Tibial artery (tissue), 4 donors: ENCODE results near the gene CRBN.

Experiments used
- DNase-seq, 2 donors: peaks; one replicate each; pipeline ENCODE4 v3.0.0-alpha.2; 2019
- H3K27ac ChIP-seq, 2 donors: fragments of 200-600 bp; sonication (generic) in 1 of 2; 1 replicate in 1 of 2; 2 replicates in 1 of 2; pipeline ENCODE4 v1.5.1; 2018 to 2019; ENCODE audit warnings: mild to moderate bottlenecking in 1 of 2
- H3K27me3 ChIP-seq, 2 donors: fragments of 200-600 bp; sonication (generic) in 1 of 2; one replicate each; pipeline versions ENCODE4 v1.5.1 to v1.6.0; 2016 to 2019
- H3K36me3 ChIP-seq, 3 donors: fragments of 200-600 bp; sonication (generic) in 2 of 3; one replicate each; pipeline ENCODE4 v1.5.1; 2016 to 2019; ENCODE audit warnings: mild to moderate bottlenecking in 2 of 3
- H3K4me1 ChIP-seq, 4 donors: fragments of 200-600 bp; sonication (generic) in 2 of 4; 1 replicate in 3 of 4; 2 replicates in 1 of 4; pipeline ENCODE4 v1.5.1; 2016 to 2019
- H3K4me3 ChIP-seq, 2 donors: fragments of 200-600 bp; sonication (generic) in 1 of 2; 1 replicate in 1 of 2; 2 replicates in 1 of 2; pipeline ENCODE4 v1.5.1; 2018 to 2019; ENCODE audit warnings: mild to moderate bottlenecking in 2 of 2
- H3K9me3 ChIP-seq, 3 donors: fragments of 200-600 bp; sonication (generic) in 1 of 3; one replicate each; pipeline ENCODE4 v1.5.1; 2016 to 2019
- intact Hi-C: fragments of 100-400 bp; cut with DNase I; formaldehyde crosslinking; loops from one replicate; pipeline ENCODE4 v1.15.0; 2023; ENCODE audit warnings: low total_unique reads
- TF ChIP-seq, protein P1 (sequence below), 2 experiments: fragments of 200-600 bp in 1 of 2; fragments of 450-650 bp in 1 of 2; IDR thresholded peaks; one replicate each; pipeline ENCODE4 v1.5.1; 2017 to 2019; ENCODE audit warnings: antibody characterized with exemption in 2 of 2, mild to moderate bottlenecking in 1 of 2, moderate library complexity in 1 of 2

CRBN gene

GRCh38 chr3:3172627-3173026 is 6.9 kb downstream of the CRBN start:
- peaks cover 45 to 61% (median 57%) of the 10 kb centered on the region in 3 donors for H3K36me3 ChIP-seq
- no peak overlapping the region for H3K4me3 ChIP-seq
- peaks cover 0 to 19% (median 12%) of the 10 kb centered on the region in 4 donors for H3K4me1 ChIP-seq
- H3K27ac ChIP-seq: no peak overlapping the region
- TF ChIP-seq, protein P1, sequence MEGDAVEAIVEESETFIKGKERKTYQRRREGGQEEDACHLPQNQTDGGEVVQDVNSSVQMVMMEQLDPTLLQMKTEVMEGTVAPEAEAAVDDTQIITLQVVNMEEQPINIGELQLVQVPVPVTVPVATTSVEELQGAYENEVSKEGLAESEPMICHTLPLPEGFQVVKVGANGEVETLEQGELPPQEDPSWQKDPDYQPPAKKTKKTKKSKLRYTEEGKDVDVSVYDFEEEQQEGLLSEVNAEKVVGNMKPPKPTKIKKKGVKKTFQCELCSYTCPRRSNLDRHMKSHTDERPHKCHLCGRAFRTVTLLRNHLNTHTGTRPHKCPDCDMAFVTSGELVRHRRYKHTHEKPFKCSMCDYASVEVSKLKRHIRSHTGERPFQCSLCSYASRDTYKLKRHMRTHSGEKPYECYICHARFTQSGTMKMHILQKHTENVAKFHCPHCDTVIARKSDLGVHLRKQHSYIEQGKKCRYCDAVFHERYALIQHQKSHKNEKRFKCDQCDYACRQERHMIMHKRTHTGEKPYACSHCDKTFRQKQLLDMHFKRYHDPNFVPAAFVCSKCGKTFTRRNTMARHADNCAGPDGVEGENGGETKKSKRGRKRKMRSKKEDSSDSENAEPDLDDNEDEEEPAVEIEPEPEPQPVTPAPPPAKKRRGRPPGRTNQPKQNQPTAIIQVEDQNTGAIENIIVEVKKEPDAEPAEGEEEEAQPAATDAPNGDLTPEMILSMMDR (IDR thresholded peaks at IDR 0.05): no peak
- no peaks in the 10 kb centered on the region for H3K9me3 ChIP-seq
- DNase-seq: no peak
- intact Hi-C loops: no loop called here
- no peaks in the 10 kb centered on the region for H3K27me3 ChIP-seq

DNA sequence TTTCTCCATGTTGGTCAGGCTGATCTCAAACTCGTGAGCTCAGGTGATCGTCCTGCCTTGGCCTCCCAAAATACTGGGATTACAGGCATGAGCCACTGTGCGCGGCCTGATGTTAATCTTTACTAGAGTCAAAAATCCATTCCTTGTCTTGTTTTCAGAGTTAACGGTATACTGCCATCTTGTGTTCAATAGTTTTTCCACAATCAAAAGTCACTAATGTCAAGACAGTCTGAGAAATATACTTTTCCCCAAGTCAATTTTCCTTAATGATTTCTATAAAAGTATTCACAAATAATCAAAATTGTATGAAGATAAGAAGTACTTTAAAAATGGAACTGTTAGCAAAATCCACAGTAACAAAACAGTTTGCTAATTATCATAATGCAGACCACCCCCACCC is 8.5 kb downstream of the CRBN start:
- intact Hi-C loops: no loop called here
- no peak for DNase-seq
- peaks cover 61 to 73% (median 72%) of the 10 kb centered on the region in 3 donors for H3K36me3 ChIP-seq
- H3K4me1 ChIP-seq: peaks cover 0 to 6% (median 3%) of the 10 kb centered on the region in 4 donors
- H3K4me3 ChIP-seq: no peak overlapping the region
- H3K9me3 ChIP-seq: no peaks in the 10 kb centered on the region
- H3K27ac ChIP-seq: no peak overlapping the region
- no peaks in the 10 kb centered on the region for H3K27me3 ChIP-seq
- TF ChIP-seq, protein P1 (IDR thresholded peaks at IDR 0.05): peak in 1 of 2 experiments; percentile 9

- no peak for DNase-seq
- peaks cover 52 to 79% (median 76%) of the 10 kb centered on the region in 3 donors for H3K36me3 ChIP-seq
- H3K4me3 ChIP-seq: no peak overlapping the region
- H3K27me3 ChIP-seq: no peaks in the 10 kb centered on the region
- TF ChIP-seq, protein P1 (IDR thresholded peaks at IDR 0.05): no peak
- intact Hi-C loops: no loop called here
- no peaks in the 10 kb centered on the region for H3K9me3 ChIP-seq
- H3K4me1 ChIP-seq: peaks cover 0 to 10% (median 4%) of the 10 kb centered on the region in 4 donors
- no peak overlapping the region for H3K27ac ChIP-seq
Measured at GRCh38 chr3:3165650-3166049, 13.8 kb downstream of the CRBN start.

GRCh38 chr3:3165241-3165640 is 14.2 kb downstream of the CRBN start:
- TF ChIP-seq, protein P1 (IDR thresholded peaks at IDR 0.05): no peak

GRCh38 chr3:3160826-3161225 is 18.7 kb downstream of the CRBN start:
- Histone ChIP-seq H3K4me1 (peaks cover 0 to 23% (median 11%) of the 10 kb centered on the region in 4 donors), H3K9me3 (no peaks in the 10 kb centered on the region), H3K27me3 (no peaks in the 10 kb centered on the region), H3K4me3 (no peak overlapping the region), H3K36me3 (peaks cover 43 to 73% (median 50%) of the 10 kb centered on the region in 3 donors), H3K27ac (peak overlapping the region; percentile 39 to 54)
- no peak for DNase-seq
- TF ChIP-seq, protein P1 (IDR thresholded peaks at IDR 0.05): no peak
- intact Hi-C loops: no loop called here

More at GRCh38 chr3:3165241-3165640, 14.2 kb downstream of the CRBN start:
- Histone ChIP-seq H3K9me3 (no peaks in the 10 kb centered on the region), H3K4me1 (peaks cover 0 to 14% (median 7%) of the 10 kb centered on the region in 4 donors), H3K27ac (no peak overlapping the region), H3K4me3 (no peak overlapping the region), H3K27me3 (no peaks in the 10 kb centered on the region), H3K36me3 (peaks cover 49 to 75% (median 72%) of the 10 kb centered on the region in 3 donors)
- intact Hi-C loops: no loop called here
- DNase-seq: no peak

GRCh38 chr3:3157484-3157883 is 22.0 kb downstream of the CRBN start:
- intact Hi-C loops: no loop called here
- Histone ChIP-seq H3K4me3 (no peak overlapping the region), H3K27ac (no peak overlapping the region), H3K9me3 (no peaks in the 10 kb centered on the region), H3K27me3 (no peaks in the 10 kb centered on the region), H3K4me1 (peaks cover 0 to 23% (median 11%) of the 10 kb centered on the region in 4 donors), H3K36me3 (peaks cover 39 to 71% (median 55%) of the 10 kb centered on the region in 3 donors)
- TF ChIP-seq, protein P1 (IDR thresholded peaks at IDR 0.05): no peak
- no peak for DNase-seq
